GM12865 (cell line): Measurements from ENCODE around the gene ADAMTS6.

Source experiments
- DNase-seq: peaks from one replicate; pipeline ENCODE4 v3.0.0; 2010; ENCODE audit warnings: low read depth
- H3K4me3 ChIP-seq: 2 replicates; pipeline ENCODE4 v1.5.1; 2011; ENCODE audit warnings: mild to moderate bottlenecking, low read depth, low read length, control low read depth
- TF ChIP-seq, protein P1 (sequence below): IDR thresholded peaks from 2 replicates; pipeline ENCODE4 v1.5.1; 2011; ENCODE audit warnings: low read length, control low read depth, low read depth, inconsistent platforms; ENCODE audit not compliant: insufficient read depth; ENCODE audit errors: missing control alignments

Gene ADAMTS6

DNA sequence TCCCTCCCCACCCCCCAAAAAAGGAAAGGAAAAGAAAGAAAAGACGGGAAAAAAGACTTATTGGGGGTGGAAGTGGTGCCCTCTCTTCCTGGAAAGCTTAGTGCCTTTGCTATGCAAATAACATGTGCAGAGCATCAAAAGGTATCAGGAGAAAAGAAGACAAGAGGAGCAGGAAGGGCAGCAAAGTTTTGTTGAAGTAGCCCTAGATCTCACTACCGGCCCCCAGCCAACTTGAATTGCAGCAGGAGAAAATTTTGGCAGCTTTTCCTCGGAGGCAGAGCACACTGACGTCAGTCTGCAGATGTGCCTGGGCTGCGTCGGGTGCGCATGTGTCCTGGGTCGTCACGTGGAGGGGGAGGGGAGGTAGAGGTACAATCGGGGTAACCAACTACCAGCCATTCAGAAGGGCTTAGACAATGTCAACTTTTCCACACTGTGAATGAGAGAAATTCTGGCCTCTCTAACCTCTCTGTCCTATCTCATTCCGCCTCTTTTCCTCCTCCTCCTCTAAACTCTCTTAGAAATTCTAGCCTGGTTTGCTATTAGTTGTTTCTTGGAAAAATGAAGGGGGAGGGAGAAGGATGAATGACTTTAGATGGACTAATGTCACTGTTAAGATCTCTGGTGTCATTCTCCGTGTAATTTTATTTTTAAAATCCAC lies at the start of gene ADAMTS6:
TSS of gene ADAMTS6 (minus strand) at position 286 of the 661 bp plus-strand sequence. CDS start 8,247 bp downstream, outside the sequence.
- peak within 1 kb of the TSS; percentile 92 for H3K4me3 ChIP-seq
- peak; percentile 90 for DNase-seq
- TF ChIP-seq, protein P1, sequence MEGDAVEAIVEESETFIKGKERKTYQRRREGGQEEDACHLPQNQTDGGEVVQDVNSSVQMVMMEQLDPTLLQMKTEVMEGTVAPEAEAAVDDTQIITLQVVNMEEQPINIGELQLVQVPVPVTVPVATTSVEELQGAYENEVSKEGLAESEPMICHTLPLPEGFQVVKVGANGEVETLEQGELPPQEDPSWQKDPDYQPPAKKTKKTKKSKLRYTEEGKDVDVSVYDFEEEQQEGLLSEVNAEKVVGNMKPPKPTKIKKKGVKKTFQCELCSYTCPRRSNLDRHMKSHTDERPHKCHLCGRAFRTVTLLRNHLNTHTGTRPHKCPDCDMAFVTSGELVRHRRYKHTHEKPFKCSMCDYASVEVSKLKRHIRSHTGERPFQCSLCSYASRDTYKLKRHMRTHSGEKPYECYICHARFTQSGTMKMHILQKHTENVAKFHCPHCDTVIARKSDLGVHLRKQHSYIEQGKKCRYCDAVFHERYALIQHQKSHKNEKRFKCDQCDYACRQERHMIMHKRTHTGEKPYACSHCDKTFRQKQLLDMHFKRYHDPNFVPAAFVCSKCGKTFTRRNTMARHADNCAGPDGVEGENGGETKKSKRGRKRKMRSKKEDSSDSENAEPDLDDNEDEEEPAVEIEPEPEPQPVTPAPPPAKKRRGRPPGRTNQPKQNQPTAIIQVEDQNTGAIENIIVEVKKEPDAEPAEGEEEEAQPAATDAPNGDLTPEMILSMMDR = no peak

- TF ChIP-seq, protein P1 = no peak
- H3K4me3 ChIP-seq = no peak overlapping the region
- no peak for DNase-seq
These were observed 49.2 kb upstream of the ADAMTS6 start for GRCh38 chr5:65530904-65531303.

GRCh38 chr5:65525726-65526125 lies 44.0 kb upstream of the ADAMTS6 start:
- DNase-seq = no peak
- no peak overlapping the region for H3K4me3 ChIP-seq
- TF ChIP-seq, protein P1 = no peak

DNA sequence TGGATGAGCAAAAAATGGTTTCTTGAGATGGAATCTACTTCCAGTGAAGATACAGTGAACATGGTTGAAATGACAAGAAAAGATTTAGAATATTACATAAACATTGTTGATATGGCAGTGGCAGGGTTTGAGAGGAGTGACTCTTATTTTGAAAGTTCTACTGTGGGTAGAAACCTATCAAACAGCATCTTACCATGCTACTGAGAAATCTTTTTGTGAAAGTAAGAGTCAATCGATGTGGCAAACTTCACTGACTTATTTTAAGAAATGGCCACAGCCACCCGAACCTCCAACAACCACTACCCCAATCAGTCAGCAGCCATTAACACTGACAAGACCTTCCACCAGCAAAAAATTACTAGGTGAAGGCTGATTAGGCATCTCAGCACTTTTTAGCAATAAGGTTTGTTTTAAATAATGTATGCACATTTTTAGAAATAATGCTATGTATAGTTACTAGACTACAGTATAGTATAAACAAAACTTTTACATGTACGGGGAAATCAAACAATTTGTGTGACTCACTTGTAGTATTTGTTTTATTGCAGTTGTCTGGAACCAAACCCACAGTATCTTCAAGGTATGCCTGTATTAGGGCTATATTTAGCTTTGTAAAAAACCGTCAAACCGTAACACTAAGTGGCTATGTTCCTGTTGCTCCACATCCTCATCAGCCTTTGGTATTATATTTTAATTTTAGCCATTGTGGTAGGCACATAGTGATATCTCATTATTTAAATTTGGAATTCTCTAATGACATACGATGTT lies 30.6 kb upstream of the ADAMTS6 start:
- no peak overlapping the region for H3K4me3 ChIP-seq
- TF ChIP-seq, protein P1 = no peak
- DNase-seq = peak; percentile 8

DNA sequence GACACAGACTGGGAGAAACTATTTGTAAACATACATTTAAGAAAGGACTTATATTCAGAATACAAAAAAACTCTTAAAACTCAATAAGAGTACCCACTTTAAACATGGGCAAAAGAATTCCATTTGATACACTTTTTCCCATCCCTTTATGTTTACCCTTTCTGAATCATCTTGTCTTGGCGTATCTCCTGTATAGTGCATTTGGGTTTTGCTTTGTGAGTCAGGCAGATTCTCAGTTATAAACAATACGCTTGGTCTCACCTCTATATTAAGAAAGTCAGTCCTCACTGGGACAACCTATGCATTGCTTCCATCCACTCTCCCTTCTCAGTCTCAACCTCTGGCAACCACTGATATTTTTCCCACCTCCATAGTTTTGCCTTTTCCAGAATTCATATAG lies 27.3 kb upstream of the ADAMTS6 start:
- TF ChIP-seq, protein P1 = no peak
- no peak overlapping the region for H3K4me3 ChIP-seq
- no peak for DNase-seq

DNA sequence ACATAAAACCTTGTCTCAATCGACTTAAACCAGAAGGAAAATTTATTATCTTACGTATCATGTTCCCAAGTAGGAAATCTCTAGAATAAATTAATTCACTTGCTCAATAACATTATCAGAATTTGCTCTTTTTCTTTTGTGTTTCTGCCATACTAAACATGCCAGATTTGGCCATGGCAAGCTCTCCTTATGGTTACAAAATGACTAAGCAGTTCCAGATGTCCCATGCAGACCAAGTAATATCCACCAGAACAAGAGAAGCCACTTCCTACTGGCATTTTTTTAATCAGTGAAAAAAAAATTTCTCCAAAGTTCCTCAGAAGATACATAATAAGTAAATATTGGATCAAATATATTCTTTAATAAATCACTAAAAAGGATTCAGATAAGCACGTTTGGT lies 25.2 kb upstream of the ADAMTS6 start:
- no peak overlapping the region for H3K4me3 ChIP-seq
- no peak for DNase-seq
- TF ChIP-seq, protein P1 = no peak
